H1 (cell line): Measurements from ENCODE around the gene KIR3DL3. TPM values are rescaled to one million over a fixed set of nuclear protein-coding genes. Genes with fewer than 3 reads are reported as not detected.
"Not testable (repeated sequence)": the region's sequence is repeated elsewhere in the genome, so short reads cannot be mapped to it uniquely, and the experiment has no call there.

Experiments used
- CTCF ChIA-PET: fragments of 300-600 bp; sonication (Branson Sonifier 250); formaldehyde crosslinking; loops from one replicate; lab custom pipeline; 2021; ENCODE audit not compliant: partially characterized antibody; lab: Charles Lee
- POLR2A ChIA-PET: fragments of 300-600 bp; sonication (Branson Sonifier 250); formaldehyde crosslinking; loops from one replicate; lab custom pipeline; 2021; ENCODE audit warnings: inconsistent platforms; ENCODE audit not compliant: partially characterized antibody; lab: Charles Lee
- DNase-seq, 2 experiments: peaks; one replicate each; pipeline versions ENCODE4 v3.0.0 to v3.0.0-alpha.2; 2010 to 2022; ENCODE audit warnings: low spot score in 2 of 2, low read depth in 1 of 2, mixed read lengths in 1 of 2
- FAIRE-seq: peaks from 2 replicates; lab custom pipeline; 2011; peaks lifted over from hg19 to GRCh38; lab: Jason Lieb, UNC
- H2AFZ ChIP-seq: 2 replicates; pipeline ENCODE4 v1.8.1; 2012; ENCODE audit warnings: low read length, inconsistent platforms
- H2AK5ac ChIP-seq: 2 replicates; pipeline ENCODE4 v1.6.1; 2013; ENCODE audit warnings: low read depth, low read length
- H2BK120ac ChIP-seq: replicated peaks from 2 replicates; pipeline ENCODE3; 2013; ENCODE audit warnings: low read depth, low read length, inconsistent platforms
- H2BK12ac ChIP-seq: 2 replicates; pipeline ENCODE4 v1.6.1; 2013; ENCODE audit warnings: low read depth, low read length
- H2BK15ac ChIP-seq: 2 replicates; pipeline ENCODE4 v1.6.1; 2013; ENCODE audit warnings: low read length
- H2BK20ac ChIP-seq: 2 replicates; pipeline ENCODE4 v1.6.1; 2013; ENCODE audit warnings: low read length
- H2BK5ac ChIP-seq: 2 replicates; pipeline ENCODE4 v1.6.1; 2013; ENCODE audit warnings: low read depth, low read length
- H3K14ac ChIP-seq: 2 replicates; pipeline ENCODE4 v1.6.1; 2013; ENCODE audit warnings: inconsistent platforms; ENCODE audit not compliant: insufficient read length
- H3K18ac ChIP-seq: 2 replicates; pipeline ENCODE4 v1.6.1; 2013; ENCODE audit warnings: low read length; ENCODE audit errors: extremely low read depth
- H3K23ac ChIP-seq: 2 replicates; pipeline ENCODE4 v1.6.1; 2013; ENCODE audit warnings: inconsistent platforms; ENCODE audit not compliant: insufficient read length
- H3K23me2 ChIP-seq: 2 replicates; pipeline ENCODE4 v1.6.1; 2013; ENCODE audit warnings: low read depth, low read length
- H3K27ac ChIP-seq: 2 replicates; pipeline ENCODE4 v1.6.1; 2011; ENCODE audit warnings: low read depth, low read length, inconsistent platforms
- H3K27me3 ChIP-seq, 4 experiments: replicated peaks in 1 of 4; 1 replicate in 1 of 4; 2 replicates in 3 of 4; pipeline versions ENCODE4 v1.6.1 to v1.8.1; 2011 to 2013; ENCODE audit warnings: low read length in 3 of 4, mild to moderate bottlenecking in 3 of 4, inconsistent platforms in 2 of 4, mixed read lengths in 2 of 4, moderate library complexity in 1 of 4; ENCODE audit not compliant: control insufficient read depth in 3 of 4, insufficient read depth in 3 of 4; ENCODE audit errors: extremely low read depth in 1 of 4
- H3K36me3 ChIP-seq, 4 experiments: 2 replicates each; pipeline versions ENCODE4 v1.6.1 to v1.8.1; 2011 to 2013; ENCODE audit warnings: mild to moderate bottlenecking in 4 of 4, low read length in 3 of 4, moderate library complexity in 2 of 4, control low read depth in 1 of 4, inconsistent platforms in 1 of 4; ENCODE audit not compliant: insufficient read depth in 4 of 4, control insufficient read depth in 2 of 4
- H3K4ac ChIP-seq: replicated peaks from 2 replicates; pipeline ENCODE3; 2013; ENCODE audit warnings: low read length, low read depth, mixed read lengths, inconsistent platforms; ENCODE audit not compliant: insufficient read length
- H3K4me1 ChIP-seq, 4 experiments: replicated peaks in 1 of 4; 1 replicate in 1 of 4; 2 replicates in 3 of 4; pipeline versions ENCODE4 v1.6.1 to v1.8.1; 2011 to 2013; ENCODE audit warnings: low read length in 3 of 4, inconsistent platforms in 2 of 4, mixed read lengths in 1 of 4; ENCODE audit not compliant: insufficient read depth in 4 of 4, control insufficient read depth in 3 of 4
- H3K4me2 ChIP-seq, 2 experiments: 2 replicates each; pipeline versions ENCODE4 v1.6.1 to v1.8.1; 2011 to 2013; ENCODE audit warnings: low read depth in 2 of 2, low read length in 2 of 2, control low read depth in 1 of 2, inconsistent platforms in 1 of 2, mild to moderate bottlenecking in 1 of 2; ENCODE audit not compliant: insufficient read depth in 1 of 2
- H3K4me3 ChIP-seq, 4 experiments: fragments of 200-600, 300-600 bp in 1 of 4; sonication (generic), shearing (Covaris generic), sonication (Bioruptor Twin) in 1 of 4; 2 replicates each; pipeline versions ENCODE4 v1.5.1 to v1.8.1; 2011 to 2016; ENCODE audit warnings: low read length in 4 of 4, low read depth in 3 of 4, control low read depth in 2 of 4, inconsistent platforms in 2 of 4, mild to moderate bottlenecking in 2 of 4, mixed read lengths in 1 of 4, moderate library complexity in 1 of 4; ENCODE audit not compliant: insufficient read depth in 2 of 4; ENCODE audit errors: extremely low read depth in 1 of 4
- H3K56ac ChIP-seq: replicated peaks from 2 replicates; pipeline ENCODE3; 2013; ENCODE audit warnings: low read depth, mild to moderate bottlenecking, mixed read lengths, low read length, inconsistent platforms; ENCODE audit not compliant: insufficient read length
- H3K79me1 ChIP-seq: 2 replicates; pipeline ENCODE4 v1.6.1; 2013; ENCODE audit warnings: low read depth, low read length, control low read depth
- H3K79me2 ChIP-seq, 2 experiments: 2 replicates each; pipeline versions ENCODE4 v1.6.1 to v1.8.1; 2012 to 2013; ENCODE audit warnings: low read length in 2 of 2, mild to moderate bottlenecking in 2 of 2, inconsistent platforms in 1 of 2; ENCODE audit not compliant: insufficient read depth in 2 of 2, control insufficient read depth in 1 of 2
- H3K9ac ChIP-seq, 4 experiments: replicated peaks in 1 of 4; 1 replicate in 1 of 4; 2 replicates in 3 of 4; pipeline versions ENCODE4 v1.6.1 to v1.8.1; 2011 to 2013; ENCODE audit warnings: low read depth in 3 of 4, low read length in 3 of 4, control low read depth in 2 of 4, mild to moderate bottlenecking in 2 of 4, moderate library complexity in 2 of 4, inconsistent platforms in 1 of 4; ENCODE audit errors: extremely low read depth in 1 of 4
- H3K9me3 ChIP-seq, 2 experiments: 2 replicates each; pipeline versions ENCODE4 v1.6.1 to v1.8.1; 2012 to 2013; ENCODE audit warnings: mild to moderate bottlenecking in 2 of 2, moderate library complexity in 2 of 2, control low read depth in 1 of 2, inconsistent platforms in 1 of 2, low read depth in 1 of 2, low read length in 1 of 2, mixed read lengths in 1 of 2; ENCODE audit not compliant: insufficient read depth in 2 of 2
- H4K20me1 ChIP-seq, 2 experiments: replicated peaks in 1 of 2; 2 replicates each; pipeline versions ENCODE3 to v1.8.1; 2011 to 2013; ENCODE audit warnings: inconsistent platforms in 2 of 2, low read length in 2 of 2, mild to moderate bottlenecking in 1 of 2; ENCODE audit not compliant: insufficient read depth in 2 of 2, control insufficient read depth in 1 of 2
- H4K5ac ChIP-seq: 2 replicates; pipeline ENCODE4 v1.6.1; 2013; ENCODE audit warnings: low read length, low read depth, mixed read lengths, inconsistent platforms; ENCODE audit not compliant: insufficient read length
- H4K8ac ChIP-seq: 2 replicates; pipeline ENCODE4 v1.8.0; 2013; ENCODE audit warnings: mild to moderate bottlenecking, moderate library complexity, low read length, inconsistent platforms; ENCODE audit not compliant: insufficient read depth; ENCODE audit errors: extremely low read depth
- H4K91ac ChIP-seq: replicated peaks from 2 replicates; pipeline ENCODE3; 2013; ENCODE audit warnings: low read length, mixed read lengths, inconsistent platforms; ENCODE audit not compliant: insufficient read length
- KDM1A ChIP-seq: fragments of 200-600, 300-600 bp; sonication (generic); IDR thresholded peaks from 2 replicates; pipeline ENCODE4 v1.7.1; 2016; ENCODE audit warnings: mild to moderate bottlenecking, low read length, borderline replicate concordance
- KDM4A ChIP-seq: IDR thresholded peaks from one replicate; pipeline ENCODE4 v1.7.1; 2012; ENCODE audit warnings: low read depth, mild to moderate bottlenecking, moderate library complexity, low read length, inconsistent platforms; ENCODE audit not compliant: severe bottlenecking
- WGBS, 2 experiments: shearing (Covaris generic) in 1 of 2; methylation state at CpG; one replicate each; pipeline versions ENCODE4 v1.1.6 to v1.1.7; 2013 to 2015; ENCODE audit warnings: low lambda C conversion rate in 2 of 2, mixed read lengths in 2 of 2, inconsistent platforms in 1 of 2, low coverage in 1 of 2, missing lambda C conversion rate in 1 of 2; ENCODE audit not compliant: insufficient replicate concordance in 2 of 2, insufficient coverage in 1 of 2, insufficient read length in 1 of 2; ENCODE audit errors: extremely low coverage in 1 of 2, missing lambda C conversion rate in 1 of 2; 5-methylcytosine and 5-hydroxymethylcytosine counted together
- polyA plus RNA-seq, 7 experiments: library from polyadenylated mRNA; depleted of rRNA in 3 of 7; stranded (reverse) in 5 of 7; unstranded in 2 of 7; fragments of >200 nt in 5 of 7; fragments of 200-250 nt in 2 of 7; gene quantifications; 1 replicate in 5 of 7; 2 replicates in 1 of 7; 4 replicates in 1 of 7; pipeline versions ENCODE4 v1.2.1 to v1.2.3, GENCODE V29; 2011 to 2013; ENCODE audit warnings: missing spikeins in 2 of 7, mixed read lengths in 2 of 7
- total RNA-seq: library from RNA; stranded (reverse); fragmentation: NEBNext Ultra II Directional; extraction: Animal tissue kit (Norgen Biotek cat#: 25700); gene quantifications from 2 replicates; pipeline ENCODE4 v1.2.1, GENCODE V29; 2021

Gene KIR3DL3
- total and polyA plus RNA-seq, 2 of the 8 experiments (the other 6 are each of a cell fraction or from before 2014, with no cell fraction given), result not detected

- DNase-seq (no peak), FAIRE-seq (no peak)
- Histone ChIP-seq H3K9ac (no peak overlapping the region), H3K79me1 (no peaks in the 10 kb centered on the region), H2BK15ac (no peak overlapping the region), H4K91ac (no peak overlapping the region), H4K8ac (no peak overlapping the region), H3K23ac (no peak overlapping the region), H2BK20ac (no peak overlapping the region), H3K18ac (no peak overlapping the region), H3K4me1 (no peaks in the 10 kb centered on the region), H3K23me2 (no peaks in the 10 kb centered on the region), H3K4me2 (no peak overlapping the region), H2BK5ac (no peak overlapping the region), H3K14ac (no peak overlapping the region), H3K27me3 (no peaks in the 10 kb centered on the region), H4K20me1 (no peaks in the 10 kb centered on the region), H3K4ac (no peak overlapping the region), H3K4me3 (no peak overlapping the region), H2AK5ac (no peak overlapping the region), H2BK120ac (no peak overlapping the region), H3K56ac (no peak overlapping the region), H3K27ac (no peak overlapping the region), H4K5ac (no peak overlapping the region), H2BK12ac (no peak overlapping the region), H3K36me3 (peaks cover 0 to 4% (median 0%) of the 10 kb centered on the region in 4 experiments; a peak in 1 of 8 replicates), H2AFZ (no peak overlapping the region), H3K9me3 (peaks cover 65 to 91% of the 10 kb centered on the region in 2 experiments), H3K79me2 (no peaks in the 10 kb centered on the region)
- ChIA-PET POLR2A (no interaction called here), CTCF (no interaction called here)
- 62% methylated on average over 8 of the region's 8 CpGs; no CpG with 5 or more reads in 1 of the 2 experiments for WGBS, 2 experiments
- no peak for TF ChIP-seq KDM4A
- no peak for TF ChIP-seq KDM1A
Observed at GRCh38 chr19:54731191-54731590, 6.9 kb downstream of the KIR3DL3 start.

GRCh38 chr19:54738306-54738705, 14.1 kb downstream of the KIR3DL3 start, which contains the start of gene KIR2DL3:
TSS of gene KIR2DL3 (plus strand) at chr19:54738513. CDS start at chr19:54738546, 33 bp downstream.
- FAIRE-seq, H4K91ac ChIP-seq, H3K27me3 ChIP-seq, H2BK5ac ChIP-seq, H3K23me2 ChIP-seq, H3K9ac ChIP-seq, H2BK120ac ChIP-seq, H3K36me3 ChIP-seq, H2BK15ac ChIP-seq, H2AK5ac ChIP-seq, H3K4ac ChIP-seq, H3K4me1 ChIP-seq, H4K20me1 ChIP-seq, H3K79me2 ChIP-seq, DNase-seq, H3K23ac ChIP-seq, POLR2A ChIA-PET, H2BK20ac ChIP-seq, H3K4me2 ChIP-seq, H2BK12ac ChIP-seq, H4K8ac ChIP-seq, H3K79me1 ChIP-seq, H3K56ac ChIP-seq, H3K14ac ChIP-seq, CTCF ChIA-PET, H3K27ac ChIP-seq, H2AFZ ChIP-seq, H3K18ac ChIP-seq, H3K4me3 ChIP-seq, H4K5ac ChIP-seq: not testable (repeated sequence)
- WGBS, 2 experiments, result 92% methylated on average over 14 of the region's 16 CpGs; no CpG with 5 or more reads in 1 of the 2 experiments
- H3K9me3 ChIP-seq, result peaks cover 37 to 85% of the 10 kb centered on the region in 2 experiments; a peak in 3 of 4 replicates
